LHCN-M2 (cell line): ENCODE data around the gene FBXO15. TPM values are rescaled to one million over a fixed set of nuclear protein-coding genes. Genes with fewer than 3 reads are reported as not detected.

Experiments used
- DNase-seq: peaks from one replicate; pipeline ENCODE4 v3.0.0-alpha.2; 2012; ENCODE audit warnings: low read depth
- polyA plus RNA-seq: library from polyadenylated mRNA; unstranded; fragments of >200 nt; gene quantifications from one replicate; pipeline ENCODE4 v1.2.1, GENCODE V29; 2012; ENCODE audit warnings: missing spikeins
- total RNA-seq: library from RNA; depleted of rRNA; stranded (reverse); fragments of >200 nt; gene quantifications from 2 replicates; pipeline ENCODE4 v1.2.3, GENCODE V29; 2014; rRNA removed

Gene FBXO15
- 0.29 and 0.51 TPM in 2 replicates for total RNA-seq
- polyA plus RNA-seq, result 0.17 TPM

GRCh38 chr18:74147779-74148542 lies at the start of gene FBXO15, which contains the start of gene TIMM21:
FBXO15 (minus strand) TSS chr18:74147834; CDS start chr18:74147785, 49 bp downstream.
TIMM21 (plus strand) TSS chr18:74148523; CDS start chr18:74148809, 286 bp downstream.
- peak; percentile 96 for DNase-seq

GRCh38 chr18:74196220-74197119 lies 48.8 kb upstream of the FBXO15 start:
- DNase-seq, result peak; percentile 49

GRCh38 chr18:74194691-74195090 lies 47.1 kb upstream of the FBXO15 start:
- no peak for DNase-seq

- no peak for DNase-seq
Measured at GRCh38 chr18:74191577-74191976, 43.9 kb upstream of the FBXO15 start.

GRCh38 chr18:74190086-74190485 lies 42.5 kb upstream of the FBXO15 start:
- DNase-seq, result no peak

- no peak for DNase-seq
Measured at GRCh38 chr18:74186661-74187060, 39.0 kb upstream of the FBXO15 start.

- DNase-seq, result no peak
Measured at GRCh38 chr18:74185860-74186259, 38.2 kb upstream of the FBXO15 start.

- DNase-seq, result no peak
Measured at GRCh38 chr18:74184875-74185274, 37.2 kb upstream of the FBXO15 start.

GRCh38 chr18:74183130-74183529 lies 35.5 kb upstream of the FBXO15 start:
- no peak for DNase-seq

GRCh38 chr18:74182335-74182734 lies 34.7 kb upstream of the FBXO15 start:
- DNase-seq, result no peak

GRCh38 chr18:74179623-74180199 lies 32.1 kb upstream of the FBXO15 start:
- DNase-seq, result no peak

GRCh38 chr18:74178884-74179283 lies 31.2 kb upstream of the FBXO15 start:
- no peak for DNase-seq

GRCh38 chr18:74175658-74176057 lies 28.0 kb upstream of the FBXO15 start:
- no peak for DNase-seq

GRCh38 chr18:74173434-74173750 lies 25.8 kb upstream of the FBXO15 start:
- DNase-seq, result no peak

GRCh38 chr18:74172697-74173433 lies 25.2 kb upstream of the FBXO15 start:
- no peak for DNase-seq

- DNase-seq, result no peak
Measured at GRCh38 chr18:74171910-74172606, 24.4 kb upstream of the FBXO15 start.

- no peak for DNase-seq
Measured at GRCh38 chr18:74166386-74166785, 18.8 kb upstream of the FBXO15 start.

- no peak for DNase-seq
Measured at GRCh38 chr18:74163019-74163660, 15.5 kb upstream of the FBXO15 start.

- DNase-seq, result peak; percentile 26
Measured at GRCh38 chr18:74155276-74155675, 7.6 kb upstream of the FBXO15 start.

- no peak for DNase-seq
Measured at GRCh38 chr18:74154716-74155115, 7.1 kb upstream of the FBXO15 start.
